Peyer's patch (tissue), 4 donors: ENCODE measurements around the gene CNTNAP2.

Source experiments
- CTCF ChIP-seq, 6 experiments: fragments of 450-650 bp in 4 of 6; fragments of 200-600 bp in 2 of 6; sonication (generic) in 1 of 6; IDR thresholded peaks; one replicate each; pipeline ENCODE4 v1.5.1; 2017 to 2019; ENCODE audit warnings: antibody characterized with exemption in 6 of 6, mild to moderate bottlenecking in 3 of 6, moderate library complexity in 1 of 6
- POLR2A ChIP-seq, 2 donors: fragments of 450-650 bp; IDR thresholded peaks; one replicate each; pipeline ENCODE4 v1.5.1; 2017; ENCODE audit warnings: antibody characterized with exemption in 2 of 2, mild to moderate bottlenecking in 2 of 2, moderate library complexity in 2 of 2

- no peak for TF ChIP-seq POLR2A (IDR thresholded peaks at IDR 0.05)
- TF ChIP-seq CTCF (IDR thresholded peaks at IDR 0.05), result no peak
These were observed 89.7 kb downstream of the CNTNAP2 start for GRCh38 chr7:146206270-146206669.
